NK-92 (cell line): ENCODE results near the gene PITHD1.
"Not testable (repeated sequence)": the region's sequence is repeated elsewhere in the genome, so short reads cannot be mapped to it uniquely, and the experiment has no call there.

Experiments used
- DNase-seq: peaks from one replicate; lab custom pipeline; 2025; ENCODE audit not compliant: unreplicated experiment; lab: John Stamatoyannopoulos, UW

PITHD1 gene

GRCh38 chr1:23823767-23824166, 45.5 kb downstream of the PITHD1 start:
- no peak for DNase-seq

GRCh38 chr1:23824711-23825075, 46.5 kb downstream of the PITHD1 start:
- DNase-seq, result no peak

- peak; percentile 18 for DNase-seq
Measured at GRCh38 chr1:23825076-23825761, 47.0 kb downstream of the PITHD1 start, which contains the start of gene HMGCL. HMGCL (minus strand) TSS chr1:23825429; CDS start chr1:23825415, 14 bp downstream.

GRCh38 chr1:23825762-23826522, 47.7 kb downstream of the PITHD1 start:
- no peak for DNase-seq

GRCh38 chr1:23826590-23826989, 48.4 kb downstream of the PITHD1 start:
- DNase-seq, result not testable (repeated sequence)

- DNase-seq, result no peak
Measured at GRCh38 chr1:23827717-23828116, 49.5 kb downstream of the PITHD1 start.

- not testable (repeated sequence) for DNase-seq
Measured at GRCh38 chr1:23834156-23834555, 55.9 kb downstream of the PITHD1 start.

- DNase-seq, result no peak
Measured at GRCh38 chr1:23836037-23836436, 57.8 kb downstream of the PITHD1 start.
